GM12878 (cell line): Measurements from ENCODE around the gene IRX4. TPM values are rescaled to one million over a fixed set of nuclear protein-coding genes. Genes with fewer than 3 reads are reported as not detected.

Source experiments
- ATAC-seq: fragments of 200-7000 bp; cut with Tn5 transposase; 3 replicates; pipeline ENCODE4 v1.9.1; 2020; ENCODE audit warnings: mild to moderate bottlenecking, moderate library complexity
- BruUV-seq: library from RNA; stranded (reverse); fragments of 400-500 nt; replicated peaks from 2 replicates; lab custom pipeline; 2021; lab: Mats Ljungman, UMichigan
- CTCF ChIA-PET: fragments of 300-600 bp; sonication (Branson Sonifier 250); formaldehyde crosslinking; extraction: SDS; loops from one replicate; lab custom pipeline; 2021; ENCODE audit warnings: inconsistent platforms; lab: Yijun Ruan, JAX
- POLR2A ChIA-PET: fragments of 350-600 bp; formaldehyde crosslinking; extraction: SDS; loops from one replicate; lab custom pipeline; 2021; ENCODE audit warnings: inconsistent platforms; lab: Charles Lee
- RAD21 ChIA-PET: fragments of 300-600 bp; sonication (Branson Sonifier 250); formaldehyde crosslinking; loops from one replicate; lab custom pipeline; 2023; ENCODE audit warnings: antibody characterized with exemption; ENCODE audit not compliant: unreplicated experiment; lab: Charles Lee
- SMC1A ChIA-PET: fragments of 300-600 bp; sonication (Branson Sonifier 250); formaldehyde crosslinking; loops from one replicate; lab custom pipeline; 2023; ENCODE audit not compliant: unreplicated experiment, uncharacterized antibody; lab: Charles Lee
- DNase-seq: peaks from one replicate; pipeline ENCODE4 v3.0.0-alpha.2; 2011; ENCODE audit warnings: low read depth, low spot score
- FAIRE-seq: peaks from 3 replicates; lab custom pipeline; 2011; peaks lifted over from hg19 to GRCh38; lab: Jason Lieb, UNC
- H2AFZ ChIP-seq: 2 replicates; pipeline ENCODE4 v1.6.0; 2011; ENCODE audit warnings: low read depth, low read length, control low read depth; ENCODE audit not compliant: control insufficient read depth
- H3K27ac ChIP-seq: 2 replicates; pipeline ENCODE4 v1.5.1; 2011; ENCODE audit warnings: control low read depth; ENCODE audit not compliant: control insufficient read depth, insufficient read depth
- H3K27me3 ChIP-seq, 2 experiments: replicated peaks in 1 of 2; 2 replicates each; pipeline versions ENCODE4 v1.6.0 to v1.6.1; 2011; ENCODE audit warnings: low read length in 1 of 2; ENCODE audit not compliant: control insufficient read depth in 2 of 2, insufficient read depth in 2 of 2
- H3K36me3 ChIP-seq, 2 experiments: 2 replicates each; pipeline ENCODE4 v1.5.1; 2011; ENCODE audit warnings: low read length in 1 of 2; ENCODE audit not compliant: control insufficient read depth in 2 of 2, insufficient read depth in 2 of 2
- H3K4me1 ChIP-seq: 2 replicates; pipeline ENCODE4 v1.6.1; 2011; ENCODE audit warnings: mild to moderate bottlenecking, low read length, moderate library complexity, mixed read lengths; ENCODE audit not compliant: control insufficient read depth, insufficient read depth
- H3K4me2 ChIP-seq: 2 replicates; pipeline ENCODE4 v1.6.0; 2011; ENCODE audit warnings: control low read depth; ENCODE audit not compliant: control insufficient read depth, insufficient read depth
- H3K4me3 ChIP-seq: fragments of 200-600 bp; sonication (generic); 2 replicates; pipeline ENCODE4 v1.5.1; 2016
- H3K79me2 ChIP-seq: 2 replicates; pipeline ENCODE4 v1.6.0; 2011; ENCODE audit warnings: low read length; ENCODE audit not compliant: control insufficient read depth, insufficient read depth
- H3K9ac ChIP-seq: 2 replicates; pipeline ENCODE4 v1.8.0; 2011; ENCODE audit warnings: low read length, control low read depth, mixed read lengths; ENCODE audit not compliant: control insufficient read depth, insufficient read depth
- H3K9me3 ChIP-seq: replicated peaks from 3 replicates; pipeline ENCODE4 v1.5.1; 2011; ENCODE audit warnings: mild to moderate bottlenecking, low read length; ENCODE audit not compliant: control insufficient read depth, insufficient read depth
- H4K20me1 ChIP-seq: 2 replicates; pipeline ENCODE4 v1.6.0; 2011; ENCODE audit not compliant: control insufficient read depth, insufficient read depth
- BACH1 ChIP-seq: fragments of 450-650 bp; IDR thresholded peaks from 2 replicates; pipeline ENCODE4 v1.6.1; 2017; ENCODE audit warnings: mild to moderate bottlenecking, borderline replicate concordance
- BHLHE40 ChIP-seq, 2 experiments: fragments of 450-650 bp in 1 of 2; IDR thresholded peaks; 2 replicates each; pipeline ENCODE4 v1.6.1; 2011 to 2017; ENCODE audit warnings: low read depth in 2 of 2, borderline replicate concordance in 1 of 2, improper control_type of control experiment in 1 of 2, low read length in 1 of 2, mild to moderate bottlenecking in 1 of 2
- CHD4 ChIP-seq: fragments of 200-600 bp; sonication (generic); IDR thresholded peaks from 2 replicates; pipeline ENCODE4 v1.6.1; 2016; ENCODE audit warnings: mild to moderate bottlenecking
- ESRRA ChIP-seq: IDR thresholded peaks from 2 replicates; pipeline ENCODE4 v1.6.1; 2012; ENCODE audit warnings: mild to moderate bottlenecking, low read length, improper control_type of control experiment
- FOS ChIP-seq: IDR thresholded peaks from 3 replicates; pipeline ENCODE4 v1.6.1; 2011; ENCODE audit warnings: borderline replicate concordance; ENCODE audit not compliant: insufficient read length; ENCODE audit errors: extremely low read depth
- GABPA ChIP-seq: IDR thresholded peaks from 2 replicates; pipeline ENCODE4 v1.6.1; 2014; ENCODE audit warnings: antibody characterized with exemption, low read depth, mild to moderate bottlenecking, inconsistent platforms
- MTA3 ChIP-seq: IDR thresholded peaks from 2 replicates; pipeline ENCODE4 v1.6.1; 2012; ENCODE audit warnings: low read length, inconsistent platforms, borderline replicate concordance
- MYB ChIP-seq: fragments of 150-350 bp; IDR thresholded peaks from 2 replicates; pipeline ENCODE4 v1.6.1; 2014; ENCODE audit warnings: mild to moderate bottlenecking, low read depth, low read length, borderline replicate concordance
- NFIC ChIP-seq: IDR thresholded peaks from 2 replicates; pipeline ENCODE4 v1.6.1; 2012; ENCODE audit warnings: low read depth, mild to moderate bottlenecking, inconsistent platforms, low read length, moderate library complexity
- NR2F1 ChIP-seq: fragments of 450-650 bp; conservative IDR thresholded peaks from 2 replicates; pipeline ENCODE4 v1.6.1; 2017; ENCODE audit warnings: mild to moderate bottlenecking
- PRDM15 ChIP-seq: fragments of 450-650 bp; formaldehyde crosslinking; IDR thresholded peaks from 2 replicates; pipeline ENCODE4 v1.4.0; 2020; ENCODE audit warnings: mild to moderate bottlenecking, moderate library complexity
- RBBP5 ChIP-seq: fragments of 200-600 bp; sonication (generic); conservative IDR thresholded peaks from 2 replicates; pipeline ENCODE4 v1.6.1; 2016
- RCOR1 ChIP-seq: conservative IDR thresholded peaks from 2 replicates; pipeline ENCODE4 v1.6.1; 2012; ENCODE audit warnings: low read depth, low read length, improper control_type of control experiment
- RUNX3 ChIP-seq: IDR thresholded peaks from 2 replicates; pipeline ENCODE4 v1.6.1; 2012; ENCODE audit warnings: low read length, inconsistent platforms
- SP1 ChIP-seq: IDR thresholded peaks from one replicate; pipeline ENCODE4 v1.6.1; 2011; ENCODE audit warnings: low read depth, low read length
- SUPT20H ChIP-seq: IDR thresholded peaks from 2 replicates; pipeline ENCODE4 v1.6.1; 2011; ENCODE audit warnings: low read depth, mild to moderate bottlenecking, low read length, moderate library complexity, borderline replicate concordance; ENCODE audit not compliant: control insufficient read depth
- YY1 ChIP-seq: IDR thresholded peaks from 2 replicates; pipeline ENCODE4 v1.6.1; 2011; ENCODE audit warnings: low read depth, mild to moderate bottlenecking, low read length
- ZBTB11 ChIP-seq: fragments of 450-650 bp; formaldehyde crosslinking; IDR thresholded peaks from 2 replicates; pipeline ENCODE4 v1.5.0; 2022; ENCODE audit warnings: mild to moderate bottlenecking, missing genetic modification characterization
- ZNF274 ChIP-seq: IDR thresholded peaks from one replicate; pipeline ENCODE4 v1.8.0; 2011; ENCODE audit not compliant: insufficient read length, insufficient read depth
- WGBS: methylation state at CpG from one replicate; pipeline ENCODE4 v1.1.6; 2016; ENCODE audit warnings: low lambda C conversion rate; ENCODE audit not compliant: insufficient replicate concordance, insufficient coverage; ENCODE audit errors: missing lambda C conversion rate; 5-methylcytosine and 5-hydroxymethylcytosine counted together
- in situ Hi-C: fragments of 300-500 bp; cut with MboI; formaldehyde crosslinking; loops from 9 replicates; pipeline ENCODE4 v1.14.3; 2018; ENCODE audit warnings: mixed read lengths
- intact Hi-C: fragments of 100-400 bp; cut with micrococcal nuclease; formaldehyde crosslinking; loops from one replicate; pipeline ENCODE4 v1.14.2; 2022; ENCODE audit not compliant: unreplicated experiment
- polyA plus RNA-seq, 11 experiments: library from polyadenylated mRNA; depleted of rRNA in 4 of 11; unstranded in 6 of 11; stranded (reverse) in 5 of 11; fragments of >200 nt; fragmentation: Nextera tagmentation in 4 of 11; fragmentation: Illumina TruSeq in 1 of 11; extraction: Ambion mirVana in 4 of 11; extraction: Trizol in 1 of 11; gene quantifications; 1 replicate in 1 of 11; 2 replicates in 10 of 11; pipeline versions ENCODE4 v1.2.1 to v1.2.3, GENCODE V29; 2011 to 2016; ENCODE audit warnings: inconsistent platforms in 2 of 11, missing spikeins in 2 of 11, low read depth in 1 of 11
- total RNA-seq, 4 experiments: library from RNA; depleted of rRNA in 3 of 4; stranded (reverse); fragments of >200 nt in 3 of 4; fragmentation: Illumina TruSeq in 1 of 4; extraction: Trizol in 1 of 4; gene quantifications; 2 replicates each; pipeline versions ENCODE4 v1.2.1 to v1.2.3, GENCODE V29; 2013 to 2021

IRX4 gene
- total and polyA plus RNA-seq, 10 of the 15 experiments (the other 5 are each of a cell fraction or from before 2014, with no cell fraction given), result not detected

GRCh38 chr5:1868886-1869475, 13.7 kb downstream of the IRX4 start (continued):
- TF ChIP-seq NFIC, result no peak

- ChIA-PET POLR2A (no interaction called here), SMC1A (no interaction called here), RAD21 (no interaction called here), CTCF (no interaction called here)
- in situ Hi-C loops, result no loop called here
- H3K4me3 ChIP-seq, result no peak overlapping the region
- TF ChIP-seq BHLHE40 (IDR thresholded peaks at IDR 0.05; ENCODE audit: borderline replicate concordance in 1 of 2, low read depth in 2 of 2, low read length in 1 of 2) (no peak), ESRRA (no peak), RUNX3 (no peak), ZBTB11 (CRISPR knock-in tag) (no peak), RBBP5 (no peak), BACH1 (no peak), ZNF274 (no peak), MTA3 (no peak), NR2F1 (no peak), YY1 (no peak), SP1 (no peak), SUPT20H (no peak), CHD4 (no peak), PRDM15 (no peak), RCOR1 (no peak), MYB (no peak), FOS (no peak), GABPA (no peak)
- FAIRE-seq, result no peak
- no peak overlapping the region for H3K27ac ChIP-seq
- H4K20me1 ChIP-seq, result no peaks in the 10 kb centered on the region
- no peak overlapping the region for H3K4me2 ChIP-seq
- H3K36me3 ChIP-seq, result no peaks in the 10 kb centered on the region
- H3K27me3 ChIP-seq, result peaks cover 0 to 2% of the 10 kb centered on the region in 2 experiments; a peak in 3 of 4 replicates
- intact Hi-C loops, result no loop called here
- ATAC-seq, result no peak
- no peaks in the 10 kb centered on the region for H3K9me3 ChIP-seq
- H2AFZ ChIP-seq, result no peak overlapping the region
- H3K79me2 ChIP-seq, result no peaks in the 10 kb centered on the region
- DNase-seq, result no peak
- 75% methylated on average over 20 of the region's 20 CpGs for WGBS
- no peaks in the 10 kb centered on the region for H3K4me1 ChIP-seq
- no TSS peak for BruUV-seq
- H3K9ac ChIP-seq, result no peak overlapping the region
These were observed 14.9 kb downstream of the IRX4 start for GRCh38 chr5:1867815-1868143.
